ENCODE measurements around the gene PARD3.
A peak's percentile ranks its signal among the peaks of the same experiment; 100 is the strongest.

PARD3 gene

GRCh38 chr10:34078017-34078744, 736.9 kb downstream of the PARD3 start:
- H3K4me2 ChIP-seq (ENCODE audit: low read depth, low read length, poor library complexity, severe bottlenecking): no peak overlapping the region
- H3K4me3 ChIP-seq (ENCODE audit: low read length, poor library complexity, severe bottlenecking): no peak overlapping the region
- H2AFZ ChIP-seq (ENCODE audit: low read length): no peak overlapping the region
- H3K9me3 ChIP-seq (ENCODE audit: insufficient read depth, low read depth, low read length): no peaks in the 10 kb centered on the region
- H4K20me1 ChIP-seq (ENCODE audit: insufficient read depth, low read length, poor library complexity, severe bottlenecking): no peaks in the 10 kb centered on the region
- no peaks in the 10 kb centered on the region for H3K79me2 ChIP-seq (ENCODE audit: insufficient read depth, low read length)
- no peaks in the 10 kb centered on the region for H3K9me2 ChIP-seq (replicated peaks; ENCODE audit: low read depth, low read length)
- H3K4me1 ChIP-seq (ENCODE audit: insufficient read depth, low read length, poor library complexity, severe bottlenecking): no peaks in the 10 kb centered on the region
- H3K36me3 ChIP-seq (ENCODE audit: insufficient read depth, low read length): no peaks in the 10 kb centered on the region
- no peaks in the 10 kb centered on the region for H3F3A ChIP-seq (ENCODE audit: low read depth)
- H3K27me3 ChIP-seq (ENCODE audit: insufficient read depth, low read length, poor library complexity, severe bottlenecking): no peaks in the 10 kb centered on the region
- TF ChIP-seq CTCF (conservative IDR thresholded peaks at IDR 0.05; ENCODE audit: low read length) (peak; percentile 54), EZH2phosphoT487 (IDR thresholded peaks at IDR 0.05; ENCODE audit: borderline replicate concordance) (no peak)
- H3K9ac ChIP-seq (ENCODE audit: low read depth, low read length, poor library complexity, severe bottlenecking): no peak overlapping the region

GRCh38 chr10:34076443-34076842, 738.7 kb downstream of the PARD3 start:
- no peaks in the 10 kb centered on the region for H3K79me2 ChIP-seq (ENCODE audit: insufficient read depth, low read length)
- H2AFZ ChIP-seq (ENCODE audit: low read length): no peak overlapping the region
- no peak overlapping the region for H3K9ac ChIP-seq (ENCODE audit: low read depth, low read length, poor library complexity, severe bottlenecking)
- no peaks in the 10 kb centered on the region for H3K9me2 ChIP-seq (replicated peaks; ENCODE audit: low read depth, low read length)
- no peaks in the 10 kb centered on the region for H3K27me3 ChIP-seq (ENCODE audit: insufficient read depth, low read length, poor library complexity, severe bottlenecking)
- H3K4me1 ChIP-seq (ENCODE audit: insufficient read depth, low read length, poor library complexity, severe bottlenecking): no peaks in the 10 kb centered on the region
- H3K4me3 ChIP-seq (ENCODE audit: low read length, poor library complexity, severe bottlenecking): no peak overlapping the region
- H4K20me1 ChIP-seq (ENCODE audit: insufficient read depth, low read length, poor library complexity, severe bottlenecking): no peaks in the 10 kb centered on the region
- no peak overlapping the region for H3K4me2 ChIP-seq (ENCODE audit: low read depth, low read length, poor library complexity, severe bottlenecking)
- TF ChIP-seq EZH2phosphoT487 (IDR thresholded peaks at IDR 0.05; ENCODE audit: borderline replicate concordance): no peak
- TF ChIP-seq CTCF (conservative IDR thresholded peaks at IDR 0.05; ENCODE audit: low read length): no peak
- no peaks in the 10 kb centered on the region for H3F3A ChIP-seq (ENCODE audit: low read depth)
- H3K9me3 ChIP-seq (ENCODE audit: insufficient read depth, low read depth, low read length): no peaks in the 10 kb centered on the region
- H3K36me3 ChIP-seq (ENCODE audit: insufficient read depth, low read length): no peaks in the 10 kb centered on the region

- H3K4me1 ChIP-seq (ENCODE audit: insufficient read depth, low read length, poor library complexity, severe bottlenecking): no peaks in the 10 kb centered on the region
- no peaks in the 10 kb centered on the region for H3K36me3 ChIP-seq (ENCODE audit: insufficient read depth, low read length)
- no peak overlapping the region for H3K4me2 ChIP-seq (ENCODE audit: low read depth, low read length, poor library complexity, severe bottlenecking)
- no peaks in the 10 kb centered on the region for H4K20me1 ChIP-seq (ENCODE audit: insufficient read depth, low read length, poor library complexity, severe bottlenecking)
- no peaks in the 10 kb centered on the region for H3K27me3 ChIP-seq (ENCODE audit: insufficient read depth, low read length, poor library complexity, severe bottlenecking)
- no peaks in the 10 kb centered on the region for H3K9me2 ChIP-seq (replicated peaks; ENCODE audit: low read depth, low read length)
- no peak for TF ChIP-seq CTCF (conservative IDR thresholded peaks at IDR 0.05; ENCODE audit: low read length)
- no peak for TF ChIP-seq EZH2phosphoT487 (IDR thresholded peaks at IDR 0.05; ENCODE audit: borderline replicate concordance)
- no peak overlapping the region for H3K4me3 ChIP-seq (ENCODE audit: low read length, poor library complexity, severe bottlenecking)
- no peak overlapping the region for H2AFZ ChIP-seq (ENCODE audit: low read length)
- H3K79me2 ChIP-seq (ENCODE audit: insufficient read depth, low read length): no peaks in the 10 kb centered on the region
- no peaks in the 10 kb centered on the region for H3K9me3 ChIP-seq (ENCODE audit: insufficient read depth, low read depth, low read length)
- no peaks in the 10 kb centered on the region for H3F3A ChIP-seq (ENCODE audit: low read depth)
- no peak overlapping the region for H3K9ac ChIP-seq (ENCODE audit: low read depth, low read length, poor library complexity, severe bottlenecking)
These were observed 739.7 kb downstream of the PARD3 start for GRCh38 chr10:34075254-34075926.

Measured in Loucy (cell line).